B cell (primary cell): Measurements from ENCODE around the gene ULK4.

ENCODE experiments used
- CTCF ChIP-seq: fragments of 200-600 bp; IDR thresholded peaks from one replicate; pipeline ENCODE4 v1.8.0; 2022; ENCODE audit warnings: antibody characterized with exemption, mild to moderate bottlenecking
- EZH2 ChIP-seq: IDR thresholded peaks from 2 replicates; pipeline ENCODE4 v1.6.1; 2012; ENCODE audit warnings: borderline replicate concordance, low read depth, mild to moderate bottlenecking, moderate library complexity, low read length; ENCODE audit not compliant: insufficient read depth, poor library complexity, severe bottlenecking

- TF ChIP-seq CTCF: no peak
- TF ChIP-seq EZH2: no peak
Measured at GRCh38 chr3:41223691-41224090, 738.2 kb downstream of the ULK4 start.
